MG63 (cell line): ENCODE results near the gene MCFD2. TPM values are rescaled to one million over a fixed set of nuclear protein-coding genes. Genes with fewer than 3 reads are reported as not detected.
A peak's percentile ranks its signal among the peaks of the same experiment; 100 is the strongest.
"Not testable (repeated sequence)": the region's sequence is repeated elsewhere in the genome, so short reads cannot be mapped to it uniquely, and the experiment has no call there.

ENCODE experiments used
- DNase-seq: peaks from one replicate; pipeline ENCODE4 v3.0.0-alpha.2; 2020
- H3K27me3 ChIP-seq: fragments of 250-450 bp; sonication (Bioruptor Pico); 2 replicates; pipeline ENCODE4 v1.5.1; 2020; ENCODE audit warnings: mild to moderate bottlenecking, moderate library complexity
- H3K36me3 ChIP-seq: fragments of 250-450 bp; sonication (Bioruptor Pico); 2 replicates; pipeline ENCODE4 v1.5.1; 2020; ENCODE audit warnings: mild to moderate bottlenecking, moderate library complexity
- H3K4me3 ChIP-seq: fragments of 250-450 bp; sonication (Bioruptor Pico); 2 replicates; pipeline ENCODE4 v1.5.1; 2020; ENCODE audit warnings: mild to moderate bottlenecking, moderate library complexity
- H3K9me3 ChIP-seq: fragments of 250-450 bp; sonication (Bioruptor Pico); 2 replicates; pipeline ENCODE4 v1.5.1; 2020; ENCODE audit warnings: mild to moderate bottlenecking, moderate library complexity
- total RNA-seq: library from RNA; depleted of rRNA; stranded (reverse); fragments of >200 nt; shearing (Covaris generic); gene quantifications from 2 replicates; pipeline ENCODE4 v1.2.3, GENCODE V29; 2014; ENCODE audit warnings: low replicate concordance

Gene MCFD2
- total RNA-seq, 1 experiment from 2014 or later: 165 TPM

- H3K9me3 ChIP-seq: no peaks in the 10 kb centered on the region
- H3K27me3 ChIP-seq: no peaks in the 10 kb centered on the region
- no peaks in the 10 kb centered on the region for H3K36me3 ChIP-seq
- H3K4me3 ChIP-seq: no peak overlapping the region
- no peak for DNase-seq
Observed at GRCh38 chr2:46888421-46888952, 27.1 kb downstream of the MCFD2 start.

- no peaks in the 10 kb centered on the region for H3K9me3 ChIP-seq
- H3K4me3 ChIP-seq: no peak overlapping the region
- H3K27me3 ChIP-seq: no peaks in the 10 kb centered on the region
- DNase-seq: no peak
- H3K36me3 ChIP-seq: no peaks in the 10 kb centered on the region
Observed at GRCh38 chr2:46887028-46887885, 28.3 kb downstream of the MCFD2 start.

- no peak for DNase-seq
- Histone ChIP-seq H3K4me3 (no peak overlapping the region), H3K9me3 (no peaks in the 10 kb centered on the region), H3K27me3 (no peaks in the 10 kb centered on the region), H3K36me3 (no peaks in the 10 kb centered on the region)
Observed at GRCh38 chr2:46886268-46887027, 29.2 kb downstream of the MCFD2 start.

GRCh38 chr2:46885376-46885775, 30.2 kb downstream of the MCFD2 start:
- DNase-seq: no peak
- no peaks in the 10 kb centered on the region for H3K27me3 ChIP-seq
- no peak overlapping the region for H3K4me3 ChIP-seq
- no peaks in the 10 kb centered on the region for H3K36me3 ChIP-seq
- H3K9me3 ChIP-seq: no peaks in the 10 kb centered on the region

- no peak for DNase-seq
- Histone ChIP-seq H3K36me3 (no peaks in the 10 kb centered on the region), H3K9me3 (no peaks in the 10 kb centered on the region), H3K4me3 (no peak overlapping the region), H3K27me3 (no peaks in the 10 kb centered on the region)
Observed at GRCh38 chr2:46879511-46879910, 36.1 kb downstream of the MCFD2 start.

GRCh38 chr2:46878886-46879285, 36.7 kb downstream of the MCFD2 start:
- Histone ChIP-seq H3K27me3 (no peaks in the 10 kb centered on the region), H3K9me3 (no peaks in the 10 kb centered on the region), H3K4me3 (no peak overlapping the region), H3K36me3 (no peaks in the 10 kb centered on the region)
- DNase-seq: peak; percentile 82

GRCh38 chr2:46878240-46878877, 37.2 kb downstream of the MCFD2 start:
- H3K36me3 ChIP-seq: no peaks in the 10 kb centered on the region
- H3K27me3 ChIP-seq: no peaks in the 10 kb centered on the region
- no peak for DNase-seq
- H3K9me3 ChIP-seq: no peaks in the 10 kb centered on the region
- H3K4me3 ChIP-seq: no peak overlapping the region

GRCh38 chr2:46877619-46878113, 37.9 kb downstream of the MCFD2 start:
- Histone ChIP-seq H3K9me3 (peaks cover 3% of the 10 kb centered on the region), H3K27me3 (no peaks in the 10 kb centered on the region), H3K4me3 (no peak overlapping the region), H3K36me3 (no peaks in the 10 kb centered on the region)
- no peak for DNase-seq

GRCh38 chr2:46876741-46877384, 38.7 kb downstream of the MCFD2 start:
- Histone ChIP-seq H3K27me3 (no peaks in the 10 kb centered on the region), H3K9me3 (peaks cover 5% of the 10 kb centered on the region), H3K4me3 (no peak overlapping the region), H3K36me3 (no peaks in the 10 kb centered on the region)
- no peak for DNase-seq

- not testable (repeated sequence) for H3K4me3 ChIP-seq, DNase-seq, H3K36me3 ChIP-seq, H3K27me3 ChIP-seq, H3K9me3 ChIP-seq
Observed at GRCh38 chr2:46875962-46876689, 39.5 kb downstream of the MCFD2 start.

GRCh38 chr2:46875226-46875899, 40.2 kb downstream of the MCFD2 start:
- Histone ChIP-seq H3K36me3 (no peaks in the 10 kb centered on the region), H3K9me3 (peaks cover 5% of the 10 kb centered on the region), H3K4me3 (no peak overlapping the region), H3K27me3 (no peaks in the 10 kb centered on the region)
- no peak for DNase-seq

GRCh38 chr2:46874236-46874929, 41.2 kb downstream of the MCFD2 start:
- H3K36me3 ChIP-seq: no peaks in the 10 kb centered on the region
- no peaks in the 10 kb centered on the region for H3K27me3 ChIP-seq
- no peak overlapping the region for H3K4me3 ChIP-seq
- peaks cover 5% of the 10 kb centered on the region for H3K9me3 ChIP-seq
- no peak for DNase-seq

GRCh38 chr2:46873604-46874068, 42.0 kb downstream of the MCFD2 start:
- Histone ChIP-seq H3K27me3 (no peaks in the 10 kb centered on the region), H3K9me3 (peaks cover 5% of the 10 kb centered on the region), H3K4me3 (no peak overlapping the region), H3K36me3 (no peaks in the 10 kb centered on the region)
- peak; percentile 90 for DNase-seq

GRCh38 chr2:46872902-46873603, 42.6 kb downstream of the MCFD2 start:
- Histone ChIP-seq H3K4me3 (no peak overlapping the region), H3K9me3 (peaks cover 5% of the 10 kb centered on the region), H3K36me3 (no peaks in the 10 kb centered on the region), H3K27me3 (no peaks in the 10 kb centered on the region)
- DNase-seq: no peak
